Fibroblast of lung (primary cell): Measurements from ENCODE around the gene TC2N.

ENCODE experiments used
- CTCF ChIP-seq, 2 donors: IDR thresholded peaks in 1 of 2; conservative IDR thresholded peaks in 1 of 2; 1 replicate in 1 of 2; 2 replicates in 1 of 2; pipeline ENCODE4 v1.5.1; 2011 to 2012; ENCODE audit warnings: low read length in 2 of 2, control low read depth in 1 of 2, inconsistent platforms in 1 of 2, low read depth in 1 of 2, mild to moderate bottlenecking in 1 of 2
- EZH2 ChIP-seq: IDR thresholded peaks from 2 replicates; pipeline ENCODE4 v1.5.1; 2012; ENCODE audit warnings: low read length, control low read depth, mild to moderate bottlenecking; ENCODE audit errors: missing control alignments

DNA sequence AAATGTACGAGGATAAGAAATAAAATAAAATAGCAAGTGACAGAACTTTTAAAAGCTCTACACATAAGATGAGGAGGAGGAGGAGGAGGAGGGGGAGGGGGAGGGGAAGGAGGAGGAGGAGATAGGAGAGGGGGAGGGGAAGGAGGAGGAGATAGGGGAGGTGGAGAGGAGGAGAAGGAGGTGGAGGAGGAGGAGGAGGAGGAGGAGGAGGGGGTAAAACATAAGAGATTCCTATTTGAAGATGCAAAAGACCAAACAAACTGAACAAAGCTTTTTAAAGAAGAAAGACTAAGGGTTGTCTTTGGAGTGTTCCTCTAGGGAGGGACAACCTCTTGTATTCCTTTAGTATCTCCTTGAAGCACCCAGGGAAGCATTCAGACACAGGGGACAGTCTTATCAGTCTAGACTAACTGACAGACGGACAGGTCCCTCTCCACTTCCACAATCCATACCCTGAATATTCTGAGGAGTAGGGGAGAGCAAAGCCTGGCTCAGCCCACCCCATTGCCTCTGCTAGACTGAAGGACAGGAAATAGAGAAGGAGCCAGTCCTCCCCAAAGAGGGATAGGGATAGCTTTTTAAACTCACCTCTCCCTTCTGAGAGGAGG lies 12.9 kb downstream of the TC2N start:
- TF ChIP-seq CTCF (conservative IDR thresholded peaks at IDR 0.05 in 1 of 2, IDR thresholded peaks at IDR 0.05 in 1 of 2; ENCODE audit: low read depth in 1 of 2, low read length in 2 of 2) (no peak), EZH2 (no peak)
